ENCODE data around the gene LUC7L.
"Not testable (repeated sequence)": the region's sequence is repeated elsewhere in the genome, so short reads cannot be mapped to it uniquely, and the experiment has no call there.

The LUC7L gene

DNA sequence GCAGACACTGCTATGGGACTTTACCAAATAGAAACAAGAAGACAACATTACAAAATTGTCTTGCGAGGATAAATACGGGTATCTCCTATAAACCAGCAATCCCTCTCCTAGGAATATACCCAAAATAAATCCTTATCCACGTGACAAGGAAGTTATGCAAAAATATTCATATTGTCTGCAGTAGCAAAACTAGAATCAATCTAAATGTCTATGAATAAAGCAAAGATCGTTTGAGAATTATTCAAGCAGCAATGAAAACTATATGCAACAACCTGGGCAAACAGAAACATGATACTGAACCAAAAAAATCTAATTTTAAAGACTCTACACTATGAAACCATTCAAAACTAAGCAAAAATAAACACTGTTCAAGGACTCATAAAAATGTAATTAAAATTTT lies 9.2 kb downstream of the LUC7L start:
- H3K27ac ChIP-seq, result no peak overlapping the region
- TF ChIP-seq, protein P1, sequence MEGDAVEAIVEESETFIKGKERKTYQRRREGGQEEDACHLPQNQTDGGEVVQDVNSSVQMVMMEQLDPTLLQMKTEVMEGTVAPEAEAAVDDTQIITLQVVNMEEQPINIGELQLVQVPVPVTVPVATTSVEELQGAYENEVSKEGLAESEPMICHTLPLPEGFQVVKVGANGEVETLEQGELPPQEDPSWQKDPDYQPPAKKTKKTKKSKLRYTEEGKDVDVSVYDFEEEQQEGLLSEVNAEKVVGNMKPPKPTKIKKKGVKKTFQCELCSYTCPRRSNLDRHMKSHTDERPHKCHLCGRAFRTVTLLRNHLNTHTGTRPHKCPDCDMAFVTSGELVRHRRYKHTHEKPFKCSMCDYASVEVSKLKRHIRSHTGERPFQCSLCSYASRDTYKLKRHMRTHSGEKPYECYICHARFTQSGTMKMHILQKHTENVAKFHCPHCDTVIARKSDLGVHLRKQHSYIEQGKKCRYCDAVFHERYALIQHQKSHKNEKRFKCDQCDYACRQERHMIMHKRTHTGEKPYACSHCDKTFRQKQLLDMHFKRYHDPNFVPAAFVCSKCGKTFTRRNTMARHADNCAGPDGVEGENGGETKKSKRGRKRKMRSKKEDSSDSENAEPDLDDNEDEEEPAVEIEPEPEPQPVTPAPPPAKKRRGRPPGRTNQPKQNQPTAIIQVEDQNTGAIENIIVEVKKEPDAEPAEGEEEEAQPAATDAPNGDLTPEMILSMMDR (IDR thresholded peaks at IDR 0.05), result no peak
- no peak for TF ChIP-seq ZFX (IDR thresholded peaks at IDR 0.05; ENCODE audit: borderline replicate concordance)

DNA sequence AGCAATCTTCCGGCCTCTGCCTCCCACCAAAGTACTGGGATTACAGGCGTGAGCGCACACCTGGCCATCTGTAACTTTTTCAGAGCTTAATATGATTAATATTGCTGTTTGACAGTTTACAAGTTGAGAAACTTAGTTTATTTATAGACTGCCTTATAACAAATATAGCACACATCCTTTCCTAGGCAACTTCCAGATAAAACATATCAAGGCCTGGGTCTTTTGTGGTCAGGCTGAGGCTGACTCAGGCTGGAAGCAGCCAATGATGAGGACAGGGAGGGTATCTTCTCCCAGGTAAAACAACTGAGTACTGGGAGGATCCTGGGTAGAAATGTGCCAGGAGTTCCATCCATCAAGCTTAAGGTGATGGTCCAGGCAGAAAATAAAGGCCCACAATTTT lies 16.2 kb downstream of the LUC7L start:
- no peak for TF ChIP-seq ZFX (IDR thresholded peaks at IDR 0.05; ENCODE audit: borderline replicate concordance)
- TF ChIP-seq, protein P1 (IDR thresholded peaks at IDR 0.05), result no peak
- no peak overlapping the region for H3K27ac ChIP-seq

DNA sequence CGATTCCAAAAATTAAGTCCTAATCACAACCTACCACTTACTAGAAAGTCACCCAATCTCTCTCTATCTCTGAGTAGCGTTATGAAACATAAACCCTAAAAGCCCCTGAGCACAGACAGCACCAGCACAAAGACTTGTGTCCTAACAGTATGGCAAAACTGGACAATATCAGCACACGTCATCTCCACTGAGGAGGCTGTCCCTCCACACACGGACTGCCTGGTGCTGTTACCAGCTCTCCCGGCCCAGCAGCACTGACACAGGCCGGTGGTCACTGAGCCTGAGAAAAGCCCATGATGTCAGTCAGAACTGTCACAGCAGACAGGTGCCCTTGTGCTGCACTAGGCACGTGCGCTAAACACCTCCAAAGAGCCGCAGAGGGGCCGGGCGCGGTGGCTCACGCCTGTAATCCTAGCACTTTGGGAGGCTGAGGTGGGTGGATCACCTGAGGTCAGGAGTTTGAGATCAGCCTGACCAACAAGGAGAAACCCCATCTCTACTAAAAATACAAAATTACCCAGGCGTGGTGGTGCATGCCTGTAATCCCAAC lies 17.5 kb downstream of the LUC7L start:
- not testable (repeated sequence) for H3K27ac ChIP-seq

- H3K27ac ChIP-seq, result not testable (repeated sequence)
These were observed 19.9 kb downstream of the LUC7L start for GRCh38 chr16:209359-209758.

DNA sequence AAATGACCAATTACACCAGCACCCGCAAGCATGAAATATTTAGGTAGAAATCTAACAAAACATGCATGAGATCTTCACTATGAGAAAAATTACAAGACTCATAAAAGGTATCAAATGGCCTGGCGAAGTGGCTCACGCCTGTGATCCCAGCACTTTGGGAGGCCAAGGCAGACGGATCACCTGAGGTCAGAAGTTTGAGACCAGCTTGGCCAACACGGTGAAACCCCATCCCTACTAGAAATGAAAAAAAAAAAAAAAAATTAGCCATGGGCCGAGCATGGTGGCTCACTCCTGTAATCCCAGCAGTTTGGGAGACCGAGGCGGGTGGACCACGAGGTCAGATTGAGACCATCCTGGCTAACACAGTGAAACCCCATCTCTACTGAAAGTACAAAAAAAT lies 25.2 kb downstream of the LUC7L start:
- H3K27ac ChIP-seq, result not testable (repeated sequence)

DNA sequence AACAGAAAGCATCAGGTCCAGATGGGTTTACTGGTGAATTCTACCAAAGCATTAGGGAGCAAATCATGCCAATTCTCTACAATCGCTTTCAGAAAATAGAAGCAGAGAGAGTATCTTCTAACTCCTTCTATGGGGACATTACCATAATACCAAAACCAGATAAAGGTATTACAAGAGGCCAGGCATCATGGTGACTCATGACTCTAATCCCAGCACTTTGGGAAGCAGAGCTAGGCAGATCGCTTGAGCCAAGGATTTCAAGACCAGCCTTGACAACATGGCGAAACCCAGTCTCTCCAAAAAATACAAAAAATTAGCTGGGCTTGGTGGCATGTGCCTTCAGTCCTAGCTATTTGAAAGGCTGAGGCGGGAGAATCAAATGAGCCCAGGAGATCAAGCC lies 26.0 kb downstream of the LUC7L start:
- no peak for TF ChIP-seq ZFX (IDR thresholded peaks at IDR 0.05; ENCODE audit: borderline replicate concordance)
- TF ChIP-seq, protein P1 (IDR thresholded peaks at IDR 0.05), result no peak
- H3K27ac ChIP-seq, result no peak overlapping the region

DNA sequence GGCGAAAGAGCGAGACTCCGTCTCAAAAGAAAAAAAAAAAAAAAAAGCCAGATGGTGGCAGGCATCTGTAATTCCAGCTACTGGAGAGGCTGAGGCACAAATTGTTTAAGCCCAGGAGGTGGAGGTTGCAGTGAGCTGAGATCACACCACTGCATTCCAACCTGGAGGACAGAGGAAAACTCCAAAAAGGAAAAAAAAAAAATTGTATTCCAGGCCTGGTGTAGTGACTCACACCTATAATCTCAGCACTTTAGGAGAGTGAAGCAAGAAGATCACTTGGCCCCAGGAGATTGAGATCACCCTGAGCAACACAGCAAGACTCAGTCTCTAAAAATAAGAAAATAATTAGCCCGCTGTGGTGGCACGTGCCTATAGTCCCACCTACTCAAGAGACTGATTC lies 28.9 kb downstream of the LUC7L start:
- no peak for TF ChIP-seq ZFX (IDR thresholded peaks at IDR 0.05; ENCODE audit: borderline replicate concordance)
- TF ChIP-seq, protein P1 (IDR thresholded peaks at IDR 0.05), result no peak
- H3K27ac ChIP-seq, result no peak overlapping the region

- TF ChIP-seq, protein P1 (IDR thresholded peaks at IDR 0.05), result no peak
- TF ChIP-seq ZFX (IDR thresholded peaks at IDR 0.05; ENCODE audit: borderline replicate concordance), result no peak
These were observed 34.7 kb downstream of the LUC7L start for GRCh38 chr16:194516-194915.

DNA sequence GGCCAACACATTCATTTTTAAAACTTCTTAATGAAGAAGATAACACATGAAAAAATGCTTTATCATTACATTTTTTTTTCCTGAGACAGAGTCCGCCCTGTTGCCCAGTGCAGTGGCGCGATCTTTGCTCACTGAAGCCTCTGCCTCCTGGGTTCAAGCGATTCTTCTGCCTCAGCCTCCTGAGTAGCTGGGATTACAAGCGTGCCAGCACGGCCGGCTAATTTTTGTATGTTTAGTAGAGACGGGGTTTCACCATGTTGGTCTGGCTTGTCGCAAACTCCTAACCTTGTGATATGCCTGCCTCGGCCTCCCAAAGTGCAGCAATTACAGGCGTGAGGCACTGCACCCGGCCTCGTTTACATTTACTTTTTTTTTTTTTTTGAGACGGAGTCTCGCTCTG lies 35.8 kb downstream of the LUC7L start:
- TF ChIP-seq, protein P1 (IDR thresholded peaks at IDR 0.05), result no peak
- TF ChIP-seq ZFX (IDR thresholded peaks at IDR 0.05; ENCODE audit: borderline replicate concordance), result no peak
- no peak overlapping the region for H3K27ac ChIP-seq

More at GRCh38 chr16:194516-194915, 34.7 kb downstream of the LUC7L start:
- H3K27ac ChIP-seq, result no peak overlapping the region
